ENCODE data around the gene ZACN.

ZACN gene

GRCh38 chr17:76121932-76122430 lies 43.0 kb downstream of the ZACN start:
- Histone ChIP-seq H3K36me3 (ENCODE audit: insufficient read depth, low read length) (no peaks in the 10 kb centered on the region), H3K4me3 (ENCODE audit: low read depth in 1 of 2, low read length in 2 of 2) (peak overlapping the region; percentile 50 to 53), H3K9ac (ENCODE audit: low read length) (no peak overlapping the region), H3K27me3 (ENCODE audit: control insufficient read depth in 1 of 2, insufficient read depth in 2 of 2, low read length in 2 of 2) (no peaks in the 10 kb centered on the region), H3K4me1 (ENCODE audit: insufficient read depth, low read length) (no peaks in the 10 kb centered on the region), H3K27ac (ENCODE audit: low read depth, low read length) (peak overlapping the region; percentile 13), H3K9me3 (ENCODE audit: low read length) (no peaks in the 10 kb centered on the region)

GRCh38 chr17:76122431-76123190 lies 43.6 kb downstream of the ZACN start:
- peak overlapping the region in 1 of 2 donors; percentile 50 for H3K4me3 ChIP-seq (ENCODE audit: low read depth in 1 of 2, low read length in 2 of 2)
- H3K36me3 ChIP-seq (ENCODE audit: insufficient read depth, low read length) = no peaks in the 10 kb centered on the region
- no peak overlapping the region for H3K27ac ChIP-seq (ENCODE audit: low read depth, low read length)
- no peaks in the 10 kb centered on the region for H3K27me3 ChIP-seq (ENCODE audit: control insufficient read depth in 1 of 2, insufficient read depth in 2 of 2, low read length in 2 of 2)
- no peaks in the 10 kb centered on the region for H3K9me3 ChIP-seq (ENCODE audit: low read length)
- H3K4me1 ChIP-seq (ENCODE audit: insufficient read depth, low read length) = no peaks in the 10 kb centered on the region
- H3K9ac ChIP-seq (ENCODE audit: low read length) = no peak overlapping the region

GRCh38 chr17:76123191-76123499 lies 44.2 kb downstream of the ZACN start:
- Histone ChIP-seq H3K4me3 (ENCODE audit: low read depth in 1 of 2, low read length in 2 of 2) (no peak overlapping the region), H3K27me3 (ENCODE audit: control insufficient read depth in 1 of 2, insufficient read depth in 2 of 2, low read length in 2 of 2) (no peaks in the 10 kb centered on the region), H3K9ac (ENCODE audit: low read length) (no peak overlapping the region)

GRCh38 chr17:76123749-76124581 lies 45.0 kb downstream of the ZACN start:
- H3K9ac ChIP-seq (ENCODE audit: low read length) = no peak overlapping the region
- H3K36me3 ChIP-seq (ENCODE audit: insufficient read depth, low read length) = no peaks in the 10 kb centered on the region
- H3K27me3 ChIP-seq (ENCODE audit: control insufficient read depth in 1 of 2, insufficient read depth in 2 of 2, low read length in 2 of 2) = no peaks in the 10 kb centered on the region
- no peaks in the 10 kb centered on the region for H3K4me1 ChIP-seq (ENCODE audit: insufficient read depth, low read length)
- no peak overlapping the region for H3K4me3 ChIP-seq (ENCODE audit: low read depth in 1 of 2, low read length in 2 of 2)
- no peak overlapping the region for H3K27ac ChIP-seq (ENCODE audit: low read depth, low read length)
- H3K9me3 ChIP-seq (ENCODE audit: low read length) = no peaks in the 10 kb centered on the region

More at GRCh38 chr17:76123191-76123499, 44.2 kb downstream of the ZACN start:
- Histone ChIP-seq H3K36me3 (ENCODE audit: insufficient read depth, low read length) (no peaks in the 10 kb centered on the region), H3K4me1 (ENCODE audit: insufficient read depth, low read length) (no peaks in the 10 kb centered on the region), H3K9me3 (ENCODE audit: low read length) (no peaks in the 10 kb centered on the region), H3K27ac (ENCODE audit: low read depth, low read length) (no peak overlapping the region)

GRCh38 chr17:76124582-76125390 lies 45.8 kb downstream of the ZACN start:
- no peaks in the 10 kb centered on the region for H3K9me3 ChIP-seq (ENCODE audit: low read length)
- H3K4me1 ChIP-seq (ENCODE audit: insufficient read depth, low read length) = no peaks in the 10 kb centered on the region
- no peaks in the 10 kb centered on the region for H3K36me3 ChIP-seq (ENCODE audit: insufficient read depth, low read length)

GRCh38 chr17:76125391-76125675 lies 46.4 kb downstream of the ZACN start:
- Histone ChIP-seq H3K9me3 (ENCODE audit: low read length) (no peaks in the 10 kb centered on the region), H3K4me3 (ENCODE audit: low read depth in 1 of 2, low read length in 2 of 2) (no peak overlapping the region), H3K9ac (ENCODE audit: low read length) (no peak overlapping the region)

More at GRCh38 chr17:76124582-76125390, 45.8 kb downstream of the ZACN start:
- Histone ChIP-seq H3K9ac (ENCODE audit: low read length) (no peak overlapping the region), H3K27me3 (ENCODE audit: control insufficient read depth in 1 of 2, insufficient read depth in 2 of 2, low read length in 2 of 2) (no peaks in the 10 kb centered on the region), H3K4me3 (ENCODE audit: low read depth in 1 of 2, low read length in 2 of 2) (no peak overlapping the region), H3K27ac (ENCODE audit: low read depth, low read length) (no peak overlapping the region)

GRCh38 chr17:76125922-76126321 lies 46.9 kb downstream of the ZACN start:
- Histone ChIP-seq H3K4me1 (ENCODE audit: insufficient read depth, low read length) (no peaks in the 10 kb centered on the region), H3K27me3 (ENCODE audit: control insufficient read depth in 1 of 2, insufficient read depth in 2 of 2, low read length in 2 of 2) (no peaks in the 10 kb centered on the region), H3K9me3 (ENCODE audit: low read length) (no peaks in the 10 kb centered on the region), H3K4me3 (ENCODE audit: low read depth in 1 of 2, low read length in 2 of 2) (no peak overlapping the region), H3K36me3 (ENCODE audit: insufficient read depth, low read length) (no peaks in the 10 kb centered on the region), H3K27ac (ENCODE audit: low read depth, low read length) (no peak overlapping the region), H3K9ac (ENCODE audit: low read length) (no peak overlapping the region)

More at GRCh38 chr17:76125391-76125675, 46.4 kb downstream of the ZACN start:
- Histone ChIP-seq H3K27ac (ENCODE audit: low read depth, low read length) (no peak overlapping the region), H3K27me3 (ENCODE audit: control insufficient read depth in 1 of 2, insufficient read depth in 2 of 2, low read length in 2 of 2) (no peaks in the 10 kb centered on the region), H3K4me1 (ENCODE audit: insufficient read depth, low read length) (no peaks in the 10 kb centered on the region), H3K36me3 (ENCODE audit: insufficient read depth, low read length) (no peaks in the 10 kb centered on the region)

- Histone ChIP-seq H3K27ac (ENCODE audit: low read depth, low read length) (no peak overlapping the region), H3K27me3 (ENCODE audit: control insufficient read depth in 1 of 2, insufficient read depth in 2 of 2, low read length in 2 of 2) (peaks cover 4 to 22% of the 10 kb centered on the region in 2 donors), H3K4me1 (ENCODE audit: insufficient read depth, low read length) (no peaks in the 10 kb centered on the region), H3K4me3 (ENCODE audit: low read depth in 1 of 2, low read length in 2 of 2) (no peak overlapping the region), H3K9ac (ENCODE audit: low read length) (no peak overlapping the region), H3K36me3 (ENCODE audit: insufficient read depth, low read length) (no peaks in the 10 kb centered on the region), H3K9me3 (ENCODE audit: low read length) (no peaks in the 10 kb centered on the region)
Measured at GRCh38 chr17:76130473-76130872, 51.5 kb downstream of the ZACN start.

- no peaks in the 10 kb centered on the region for H3K4me1 ChIP-seq (ENCODE audit: insufficient read depth, low read length)
- H3K27me3 ChIP-seq (ENCODE audit: control insufficient read depth in 1 of 2, insufficient read depth in 2 of 2, low read length in 2 of 2) = peaks cover 4 to 27% of the 10 kb centered on the region in 2 donors
- H3K27ac ChIP-seq (ENCODE audit: low read depth, low read length) = no peak overlapping the region
- H3K36me3 ChIP-seq (ENCODE audit: insufficient read depth, low read length) = no peaks in the 10 kb centered on the region
- no peak overlapping the region for H3K9ac ChIP-seq (ENCODE audit: low read length)
- no peaks in the 10 kb centered on the region for H3K9me3 ChIP-seq (ENCODE audit: low read length)
- H3K4me3 ChIP-seq (ENCODE audit: low read depth in 1 of 2, low read length in 2 of 2) = no peak overlapping the region
Measured at GRCh38 chr17:76131051-76131691, 52.2 kb downstream of the ZACN start.

GRCh38 chr17:76131692-76132573 lies 53.0 kb downstream of the ZACN start:
- H3K4me1 ChIP-seq (ENCODE audit: insufficient read depth, low read length) = no peaks in the 10 kb centered on the region
- H3K4me3 ChIP-seq (ENCODE audit: low read depth in 1 of 2, low read length in 2 of 2) = no peak overlapping the region
- H3K27ac ChIP-seq (ENCODE audit: low read depth, low read length) = no peak overlapping the region
- H3K27me3 ChIP-seq (ENCODE audit: control insufficient read depth in 1 of 2, insufficient read depth in 2 of 2, low read length in 2 of 2) = peaks cover 4 to 34% of the 10 kb centered on the region in 2 donors
- H3K9ac ChIP-seq (ENCODE audit: low read length) = no peak overlapping the region
- H3K9me3 ChIP-seq (ENCODE audit: low read length) = no peaks in the 10 kb centered on the region
- no peaks in the 10 kb centered on the region for H3K36me3 ChIP-seq (ENCODE audit: insufficient read depth, low read length)
